ENCODE results near the gene ILF2.

ILF2 gene

DNA sequence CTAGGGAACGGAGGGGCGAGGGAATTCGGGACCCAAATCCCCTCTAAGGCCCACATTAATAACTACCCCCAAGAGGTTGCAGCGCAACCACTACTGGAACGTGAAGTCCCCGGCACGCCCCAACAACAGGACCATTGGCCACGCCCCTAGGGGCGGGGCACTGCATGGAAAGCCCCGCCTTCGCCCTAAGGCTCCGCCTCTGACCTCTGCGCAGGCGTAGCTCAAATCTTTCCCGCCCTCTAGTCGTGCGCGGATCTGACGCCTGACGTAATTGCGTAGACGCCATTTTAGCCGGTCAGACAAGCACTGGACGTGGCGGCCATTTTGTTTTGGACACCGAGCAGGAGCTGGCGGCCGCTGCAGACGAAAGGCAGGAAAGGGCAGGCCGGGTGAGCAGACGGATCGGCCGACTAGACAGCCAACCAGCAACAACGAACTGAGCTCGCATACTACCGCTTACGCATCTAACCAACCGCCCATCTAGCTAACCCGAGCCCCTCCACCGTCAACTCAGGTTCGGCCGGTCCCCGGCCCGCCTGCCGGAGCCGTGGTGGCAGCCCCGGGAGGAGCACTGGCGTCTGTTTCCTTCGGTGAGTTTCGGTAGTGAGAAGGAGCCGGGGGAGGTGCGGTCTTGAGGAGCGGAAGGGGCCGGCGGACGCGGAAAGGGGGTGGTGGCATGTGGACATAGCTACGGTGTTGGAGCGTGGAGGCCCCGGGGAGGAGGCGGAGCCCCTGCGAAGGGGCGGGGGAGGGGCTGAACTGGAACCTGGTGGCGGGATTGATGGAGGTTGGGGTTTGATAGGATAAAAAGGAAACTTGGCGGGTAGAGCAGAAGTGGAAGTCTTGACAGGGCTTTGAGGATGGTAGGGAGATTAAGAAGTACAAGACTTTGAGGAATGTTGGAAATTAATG is 36.8 kb downstream of the ILF2 start, which contains the start of gene CHTOP:
Gene CHTOP (plus strand): TSS at position 313 of the 912 bp plus-strand sequence. CDS start 2,523 bp downstream, outside the sequence.
- H3K27me3 ChIP-seq (ENCODE audit: control insufficient read depth, insufficient read depth, low read length): no peaks in the 10 kb centered on the region
- H3K4me1 ChIP-seq (ENCODE audit: control insufficient read depth, insufficient read depth, low read length): peaks cover 18% of the 10 kb centered on the region; the same call in 1 of the 2 replicates
- peak within 1 kb of the TSS; percentile 99 for H3K9ac ChIP-seq (ENCODE audit: low read length)
- peak within 1 kb of the TSS; percentile 81 for H3K4me3 ChIP-seq (ENCODE audit: low read depth, low read length)
- no peaks in the 10 kb centered on the region for H3K9me3 ChIP-seq (ENCODE audit: control insufficient read depth, insufficient read depth, low read depth, low read length)
- H3K27ac ChIP-seq (ENCODE audit: low read depth, low read length): peak within 1 kb of the TSS; percentile 97
- H3K36me3 ChIP-seq (ENCODE audit: control insufficient read depth, insufficient read depth, low read length): peaks cover 36% of the 10 kb centered on the region

DNA sequence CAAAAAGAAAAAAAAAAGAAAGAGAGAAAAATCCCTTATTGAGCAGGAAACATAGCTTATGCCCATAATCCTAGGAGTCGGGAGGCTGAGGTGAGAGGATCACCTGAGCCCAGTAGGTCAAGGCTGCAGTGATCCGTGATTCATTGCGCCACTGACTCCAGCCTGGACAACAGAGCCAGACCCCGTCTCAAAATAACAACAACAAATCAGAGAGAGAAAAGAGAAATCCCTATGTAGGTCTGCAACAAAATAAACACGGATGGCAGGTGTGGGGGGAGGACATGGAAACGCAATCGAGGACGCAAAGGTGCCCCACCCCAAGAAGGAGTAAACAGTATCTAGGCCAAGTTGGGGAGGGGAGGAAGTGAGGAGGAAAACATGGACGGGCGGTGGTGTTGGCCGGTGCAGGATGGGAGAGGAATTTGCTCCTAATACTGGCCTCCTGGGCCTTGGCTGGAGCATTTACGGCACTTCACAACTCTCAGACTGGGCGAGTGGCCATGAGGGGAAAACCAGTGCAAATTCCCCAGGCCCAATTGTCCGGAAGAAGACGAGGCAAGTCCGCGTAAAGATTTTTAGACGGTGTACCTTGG is 37.5 kb downstream of the ILF2 start:
- peak overlapping the region; percentile 81 for H3K4me3 ChIP-seq (ENCODE audit: low read depth, low read length)

DNA sequence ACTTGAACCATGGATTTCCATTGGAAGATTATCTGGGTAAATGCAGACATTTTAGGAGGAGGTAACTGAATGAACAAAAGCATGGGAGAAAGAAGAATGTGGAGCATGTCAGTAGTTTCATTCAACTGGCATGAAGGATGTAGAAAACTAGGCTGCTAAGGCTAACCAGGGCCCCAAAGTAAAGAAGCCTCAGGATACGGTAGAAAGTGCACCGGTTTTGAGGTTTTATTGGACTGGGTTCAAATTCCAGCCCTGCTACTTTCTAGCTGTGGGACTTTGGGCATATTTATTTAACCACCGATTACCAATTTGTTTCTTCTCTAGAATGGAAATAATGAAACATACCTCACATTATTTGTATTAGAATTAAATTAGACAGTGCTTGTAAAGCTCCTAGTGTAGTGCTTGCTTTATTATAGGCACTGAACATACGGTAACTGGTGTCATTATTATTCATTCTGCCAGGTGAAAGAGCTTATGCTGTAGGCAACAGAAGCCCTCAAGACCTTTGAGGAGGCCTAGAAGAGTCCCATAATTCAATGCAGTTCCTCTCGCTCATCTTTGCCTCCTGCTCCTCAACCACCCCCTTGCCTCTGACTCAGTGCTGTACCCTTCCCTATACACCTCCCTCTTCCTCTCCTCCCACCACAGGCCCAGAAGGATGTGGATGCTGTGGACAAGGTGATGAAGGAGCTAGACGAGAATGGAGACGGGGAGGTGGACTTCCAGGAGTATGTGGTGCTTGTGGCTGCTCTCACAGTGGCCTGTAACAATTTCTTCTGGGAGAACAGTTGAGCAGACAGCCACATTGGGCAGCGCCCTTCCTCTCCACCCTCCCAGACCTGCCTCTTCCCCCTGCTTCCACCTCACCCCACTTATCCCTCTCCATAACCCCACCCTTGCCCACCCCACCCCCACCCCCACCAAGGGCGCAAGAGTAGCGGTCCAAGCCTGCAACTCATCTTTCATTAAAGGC is 39.5 kb downstream of the ILF2 start:
- peaks cover 9% of the 10 kb centered on the region for H3K36me3 ChIP-seq (ENCODE audit: control insufficient read depth, insufficient read depth, low read length)
- H3K27ac ChIP-seq (ENCODE audit: low read depth, low read length): no peak overlapping the region
- H3K27me3 ChIP-seq (ENCODE audit: control insufficient read depth, insufficient read depth, low read length): 0 out of 2 replicates have a peak, but pooled peaks cover 3% of the 10 kb centered on the region
- H3K4me3 ChIP-seq (ENCODE audit: low read depth, low read length): no peak overlapping the region
- H3K9me3 ChIP-seq (ENCODE audit: control insufficient read depth, insufficient read depth, low read depth, low read length): no peaks in the 10 kb centered on the region
- no peak overlapping the region for H3K9ac ChIP-seq (ENCODE audit: low read length)
- H3K4me1 ChIP-seq (ENCODE audit: control insufficient read depth, insufficient read depth, low read length): peaks cover 37% of the 10 kb centered on the region

More for the DNA sequence above, 37.5 kb downstream of the ILF2 start:
- Histone ChIP-seq H3K27me3 (ENCODE audit: control insufficient read depth, insufficient read depth, low read length) (no peaks in the 10 kb centered on the region), H3K27ac (ENCODE audit: low read depth, low read length) (no peak overlapping the region), H3K9ac (ENCODE audit: low read length) (peak overlapping the region; percentile 5), H3K36me3 (ENCODE audit: control insufficient read depth, insufficient read depth, low read length) (peaks cover 28% of the 10 kb centered on the region), H3K9me3 (ENCODE audit: control insufficient read depth, insufficient read depth, low read depth, low read length) (no peaks in the 10 kb centered on the region), H3K4me1 (ENCODE audit: control insufficient read depth, insufficient read depth, low read length) (peaks cover 25% of the 10 kb centered on the region)

DNA sequence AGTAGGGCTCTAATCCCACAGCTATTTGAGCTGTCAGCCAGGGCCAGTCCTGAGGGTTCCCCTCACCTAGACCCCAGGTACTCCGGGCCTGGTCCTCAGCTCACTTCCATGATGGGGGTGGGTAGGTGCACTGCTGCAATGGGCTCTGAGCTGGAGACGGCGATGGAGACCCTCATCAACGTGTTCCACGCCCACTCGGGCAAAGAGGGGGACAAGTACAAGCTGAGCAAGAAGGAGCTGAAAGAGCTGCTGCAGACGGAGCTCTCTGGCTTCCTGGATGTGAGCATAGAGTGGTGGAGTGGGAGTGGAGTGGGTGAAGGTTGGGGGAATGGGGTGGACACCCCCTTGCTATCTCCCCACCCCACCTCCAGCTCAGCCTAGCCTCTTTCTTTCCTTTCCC is 40.4 kb downstream of the ILF2 start:
- Histone ChIP-seq H3K27ac (ENCODE audit: low read depth, low read length) (no peak overlapping the region), H3K4me1 (ENCODE audit: control insufficient read depth, insufficient read depth, low read length) (peaks cover 40% of the 10 kb centered on the region), H3K27me3 (ENCODE audit: control insufficient read depth, insufficient read depth, low read length) (0 out of 2 replicates have a peak, but pooled peaks cover 3% of the 10 kb centered on the region), H3K4me3 (ENCODE audit: low read depth, low read length) (no peak overlapping the region), H3K36me3 (ENCODE audit: control insufficient read depth, insufficient read depth, low read length) (0 out of 2 replicates have a peak, but pooled peaks cover 2% of the 10 kb centered on the region), H3K9me3 (ENCODE audit: control insufficient read depth, insufficient read depth, low read depth, low read length) (no peaks in the 10 kb centered on the region), H3K9ac (ENCODE audit: low read length) (no peak overlapping the region)

DNA sequence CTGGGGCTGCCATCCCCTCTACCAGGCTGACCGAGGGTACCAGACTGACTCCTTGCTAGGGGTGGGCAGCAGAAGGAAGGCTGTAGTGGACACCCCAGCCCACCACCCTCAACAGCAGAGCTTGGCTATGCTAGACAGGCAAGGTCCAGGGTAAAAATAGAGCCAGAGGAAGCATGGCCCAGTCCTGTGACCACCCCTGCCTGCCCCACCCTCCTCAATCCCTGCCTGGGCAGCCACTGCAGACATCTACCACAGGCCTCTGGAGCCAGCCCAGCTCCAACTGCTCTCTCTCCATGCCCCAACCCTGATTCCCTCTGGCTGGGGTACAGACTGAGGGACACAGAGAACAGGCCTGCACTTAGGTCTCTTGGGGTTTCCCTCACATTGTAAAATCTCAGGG is 40.8 kb downstream of the ILF2 start:
- Histone ChIP-seq H3K27me3 (ENCODE audit: control insufficient read depth, insufficient read depth, low read length) (0 out of 2 replicates have a peak, but pooled peaks cover 3% of the 10 kb centered on the region), H3K27ac (ENCODE audit: low read depth, low read length) (no peak overlapping the region), H3K4me3 (ENCODE audit: low read depth, low read length) (no peak overlapping the region), H3K9me3 (ENCODE audit: control insufficient read depth, insufficient read depth, low read depth, low read length) (no peaks in the 10 kb centered on the region), H3K36me3 (ENCODE audit: control insufficient read depth, insufficient read depth, low read length) (0 out of 2 replicates have a peak, but pooled peaks cover 5% of the 10 kb centered on the region), H3K9ac (ENCODE audit: low read length) (peak overlapping the region; percentile 30), H3K4me1 (ENCODE audit: control insufficient read depth, insufficient read depth, low read length) (peaks cover 40% of the 10 kb centered on the region)

DNA sequence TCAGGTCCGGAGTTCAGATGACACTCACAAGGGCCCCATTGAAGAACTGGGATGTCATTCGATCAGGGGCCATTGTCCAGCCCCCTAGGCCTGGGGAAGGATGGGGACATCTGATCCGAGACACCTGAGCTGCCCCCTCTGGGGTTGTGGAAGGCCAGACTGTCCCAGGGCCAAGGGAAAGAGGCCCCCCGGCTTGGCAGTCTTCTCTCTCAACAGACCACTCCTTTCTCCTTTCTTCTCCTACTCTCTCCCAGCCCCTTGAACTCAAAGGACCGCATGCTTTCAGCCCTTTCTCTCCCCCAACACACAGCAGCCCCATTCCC is 41.5 kb downstream of the ILF2 start:
- H3K27ac ChIP-seq (ENCODE audit: low read depth, low read length): no peak overlapping the region
- 0 out of 2 replicates have a peak, but pooled peaks cover 3% of the 10 kb centered on the region for H3K27me3 ChIP-seq (ENCODE audit: control insufficient read depth, insufficient read depth, low read length)
- H3K9ac ChIP-seq (ENCODE audit: low read length): no peak overlapping the region
- peaks cover 40% of the 10 kb centered on the region for H3K4me1 ChIP-seq (ENCODE audit: control insufficient read depth, insufficient read depth, low read length)
- H3K36me3 ChIP-seq (ENCODE audit: control insufficient read depth, insufficient read depth, low read length): 0 out of 2 replicates have a peak, but pooled peaks cover 6% of the 10 kb centered on the region
- H3K4me3 ChIP-seq (ENCODE audit: low read depth, low read length): no peak overlapping the region
- no peaks in the 10 kb centered on the region for H3K9me3 ChIP-seq (ENCODE audit: control insufficient read depth, insufficient read depth, low read depth, low read length)

DNA sequence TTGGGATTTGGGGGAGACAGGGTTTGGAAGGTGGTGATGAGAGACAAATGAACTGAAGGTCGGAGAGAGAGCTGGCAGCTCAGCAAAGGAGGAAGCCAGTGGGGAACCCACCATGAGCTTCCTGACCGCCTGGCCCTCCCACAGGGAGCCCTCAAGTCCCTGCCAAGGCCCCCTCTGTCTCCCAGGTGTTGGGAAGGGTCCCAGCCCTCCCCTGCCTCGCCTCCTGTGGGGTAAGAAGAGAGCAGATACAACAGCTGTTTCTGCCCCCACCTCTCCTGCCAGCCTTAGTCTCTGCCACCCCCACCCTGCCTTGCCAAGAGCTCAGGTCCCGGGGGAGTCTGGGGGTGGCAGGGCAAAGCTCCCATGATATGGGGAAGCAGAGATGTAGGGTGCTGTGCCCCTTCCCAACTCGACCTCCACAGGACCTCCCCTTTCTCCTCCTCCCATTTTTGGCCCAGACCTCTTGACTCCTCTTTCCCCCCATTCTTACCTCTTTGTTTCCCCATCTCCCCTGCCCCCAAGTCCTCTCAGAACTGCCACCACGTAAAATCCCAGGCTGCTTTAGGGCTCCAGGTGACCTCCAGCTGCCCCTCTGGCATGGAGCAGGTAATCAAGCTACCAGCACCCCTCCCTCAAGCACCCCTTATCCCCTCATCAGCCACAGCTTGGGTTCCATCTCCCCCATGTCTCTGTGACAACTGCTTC is 42.0 kb downstream of the ILF2 start:
- Histone ChIP-seq H3K9ac (ENCODE audit: low read length) (no peak overlapping the region), H3K9me3 (ENCODE audit: control insufficient read depth, insufficient read depth, low read depth, low read length) (no peaks in the 10 kb centered on the region), H3K4me3 (ENCODE audit: low read depth, low read length) (no peak overlapping the region), H3K36me3 (ENCODE audit: control insufficient read depth, insufficient read depth, low read length) (0 out of 2 replicates have a peak, but pooled peaks cover 6% of the 10 kb centered on the region), H3K4me1 (ENCODE audit: control insufficient read depth, insufficient read depth, low read length) (peaks cover 45% of the 10 kb centered on the region), H3K27me3 (ENCODE audit: control insufficient read depth, insufficient read depth, low read length) (0 out of 2 replicates have a peak, but pooled peaks cover 3% of the 10 kb centered on the region), H3K27ac (ENCODE audit: low read depth, low read length) (no peak overlapping the region)

DNA sequence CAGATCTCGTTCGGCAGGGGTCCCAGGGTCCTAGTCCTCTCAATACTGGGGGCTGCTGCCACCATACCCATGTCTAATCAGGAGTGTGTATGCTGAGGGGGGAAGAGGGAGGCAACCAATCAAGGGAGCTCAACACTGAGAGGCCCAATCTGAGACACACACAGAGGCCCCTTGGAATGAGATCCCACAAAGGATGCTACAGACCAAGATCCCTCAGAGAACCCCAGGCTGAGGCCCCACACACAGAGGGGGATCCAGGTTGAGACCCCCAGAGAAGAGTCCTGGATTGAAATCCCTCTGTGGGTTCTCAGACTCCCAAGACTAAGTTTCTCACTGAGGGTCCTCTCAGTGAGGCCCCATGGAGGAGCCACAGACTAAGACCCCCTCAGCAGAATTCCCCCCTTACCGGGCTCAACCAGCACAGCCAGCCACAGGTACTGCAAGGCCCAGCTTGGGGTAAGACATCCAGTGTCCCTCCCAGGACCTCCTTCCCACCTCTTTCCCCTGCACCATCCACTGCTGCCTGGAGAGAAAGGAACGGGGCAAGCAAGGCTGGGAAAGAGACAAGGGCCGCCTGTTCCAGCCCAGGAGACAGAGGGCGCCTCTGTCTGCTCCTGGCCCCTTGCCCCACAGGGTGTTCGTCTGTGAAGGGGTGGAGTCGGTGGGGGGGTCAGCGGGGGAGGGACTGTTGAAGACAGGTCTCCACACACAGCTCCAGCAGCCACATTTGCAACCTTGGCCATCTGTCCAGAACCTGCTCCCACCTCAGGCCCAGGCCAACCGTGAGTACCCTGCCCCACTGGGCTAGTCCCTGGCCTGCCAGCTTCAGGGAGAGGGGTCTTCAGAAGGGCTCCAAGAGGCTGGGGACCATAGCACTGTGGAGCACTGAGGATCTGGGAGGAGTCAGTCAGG is 42.8 kb downstream of the ILF2 start, which contains the start of gene S100A1:
Gene S100A1 (plus strand): TSS at position 720 of the 912 bp plus-strand sequence. CDS start 2,088 bp downstream, outside the sequence.
- H3K36me3 ChIP-seq (ENCODE audit: control insufficient read depth, insufficient read depth, low read length): 0 out of 2 replicates have a peak, but pooled peaks cover 6% of the 10 kb centered on the region
- 0 out of 2 replicates have a peak, but pooled peaks cover 3% of the 10 kb centered on the region for H3K27me3 ChIP-seq (ENCODE audit: control insufficient read depth, insufficient read depth, low read length)
- peaks cover 41% of the 10 kb centered on the region for H3K4me1 ChIP-seq (ENCODE audit: control insufficient read depth, insufficient read depth, low read length)
- peak within 1 kb of the TSS; percentile 79 for H3K9ac ChIP-seq (ENCODE audit: low read length)
- H3K9me3 ChIP-seq (ENCODE audit: control insufficient read depth, insufficient read depth, low read depth, low read length): no peaks in the 10 kb centered on the region
- peak within 1 kb of the TSS; percentile 50; the same call in 1 of the 2 replicates for H3K27ac ChIP-seq (ENCODE audit: low read depth, low read length)
- peak within 1 kb of the TSS; percentile 75 for H3K4me3 ChIP-seq (ENCODE audit: low read depth, low read length)

Data from HUES6 (cell line).